GM20431 (cell line): Measurements from ENCODE around the gene MRTFA.

Source experiments
- in situ Hi-C: fragments of 300-500 bp; cut with MseI, MboI; formaldehyde crosslinking; loops from one replicate; pipeline ENCODE4 v1.15.0; 2020; ENCODE audit warnings: low sequenced_read_pairs; ENCODE audit not compliant: unreplicated experiment

Gene MRTFA

DNA sequence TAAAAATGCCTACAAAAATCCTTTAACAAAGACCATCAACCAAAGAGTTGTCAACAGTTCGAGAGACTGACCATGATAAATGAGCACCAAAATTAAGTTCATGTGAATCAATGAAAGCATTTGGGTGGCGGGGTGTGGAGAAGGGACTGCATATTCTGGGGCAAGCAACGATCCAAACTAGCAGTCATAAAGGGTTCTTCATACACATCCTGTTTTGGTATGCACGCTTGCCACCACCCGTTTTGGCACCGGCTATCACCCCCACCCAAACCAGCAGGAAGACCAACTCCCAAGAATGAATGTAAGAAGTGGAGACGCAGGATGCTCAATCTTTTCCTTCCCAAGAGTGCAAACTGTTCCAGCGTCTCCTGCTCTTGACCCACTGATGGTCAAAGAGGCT is 185.3 kb downstream of the MRTFA start:
- in situ Hi-C loops = no loop called here

DNA sequence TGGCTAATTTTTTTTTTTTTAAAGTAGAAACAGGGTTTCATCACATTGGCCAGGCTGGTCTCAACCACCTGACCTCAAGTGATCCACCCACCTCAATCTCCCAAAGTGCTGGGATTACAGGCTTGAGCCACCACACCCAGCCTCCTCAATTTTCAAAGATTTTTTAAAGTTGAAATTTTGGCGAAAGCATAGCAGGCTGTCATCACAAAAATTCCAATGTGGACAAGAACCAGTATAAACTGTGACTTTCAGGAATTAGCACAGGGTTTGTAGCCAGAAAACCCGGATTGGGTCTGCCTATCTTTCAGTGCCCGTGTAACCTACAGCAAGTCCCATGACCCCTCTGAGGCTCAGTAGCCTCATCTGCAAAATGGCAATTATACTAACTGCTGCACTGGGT is 185.9 kb downstream of the MRTFA start:
- in situ Hi-C loops = no loop called here

DNA sequence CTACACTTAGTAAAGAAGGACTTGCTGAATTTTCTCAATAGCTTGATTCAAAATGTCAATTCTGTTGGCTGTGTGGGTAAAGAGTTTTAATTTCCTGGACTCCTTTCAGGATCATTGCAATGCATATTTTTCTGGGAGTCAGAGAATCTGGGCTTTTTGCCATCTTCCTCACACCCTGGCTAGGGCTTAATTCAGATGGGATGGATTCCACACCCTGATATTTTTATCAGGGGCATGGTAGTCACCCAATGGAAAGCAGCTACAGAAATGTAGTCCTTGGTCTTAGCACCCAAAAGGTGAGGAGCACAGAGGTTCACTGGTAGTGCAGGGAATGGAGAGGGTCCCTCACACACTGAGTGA is 186.9 kb downstream of the MRTFA start:
- in situ Hi-C loops = loop anchor here (25.0 kb wide), 1 partner anchor 188 kb away; the partner anchor contains the start of gene MRTFA

DNA sequence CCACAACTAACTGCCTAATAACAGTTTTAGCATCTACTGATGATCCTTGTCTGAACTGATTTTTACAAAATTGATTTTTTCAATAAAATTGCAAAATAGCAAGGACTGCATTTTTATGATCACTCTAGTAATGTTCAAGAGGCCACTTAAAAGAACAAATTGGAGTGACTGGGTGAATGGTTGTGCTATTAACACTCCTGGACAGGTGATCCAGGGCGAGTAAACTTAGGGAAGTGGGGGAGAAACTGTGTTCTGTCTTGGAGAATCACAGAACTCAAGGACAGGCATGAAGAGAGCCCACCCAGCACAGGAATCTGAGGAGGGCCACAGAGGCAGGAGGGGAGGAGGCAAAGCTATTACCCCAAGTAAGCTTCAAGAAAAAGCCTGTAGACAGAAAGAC is 190.3 kb downstream of the MRTFA start:
- in situ Hi-C loops = loop anchor here (25.0 kb wide), 1 partner anchor 191 kb away; the partner anchor contains the start of gene MRTFA

DNA sequence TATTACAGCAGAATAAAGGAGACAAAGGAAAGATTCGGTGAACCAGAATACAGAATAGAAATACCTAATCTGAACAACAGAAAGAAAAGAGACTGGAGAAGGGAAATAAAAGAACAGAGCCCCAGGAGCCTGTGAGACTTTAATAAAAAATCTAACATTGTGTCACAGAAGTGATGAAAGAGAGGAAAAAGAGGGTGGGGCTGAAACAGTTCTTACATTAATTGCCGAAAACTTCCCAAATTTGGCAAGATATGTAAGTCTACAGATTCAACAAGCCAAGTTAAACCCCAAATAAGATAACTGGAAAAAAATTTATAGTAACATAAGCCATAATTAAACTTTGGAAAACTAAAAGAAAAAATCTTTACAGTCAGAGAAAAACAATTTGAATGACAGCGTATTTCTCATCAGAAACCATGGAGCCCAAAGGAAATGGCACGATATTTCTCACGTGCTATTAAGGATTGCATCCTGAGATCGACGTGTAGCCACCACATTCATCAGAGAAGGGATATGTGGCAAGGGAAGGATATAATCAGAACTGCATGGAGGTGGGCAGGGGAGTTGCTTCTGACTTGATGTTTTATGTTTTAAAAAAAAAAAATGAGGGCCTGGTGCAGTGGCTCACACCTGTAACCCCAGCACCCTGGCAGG is 192.2 kb downstream of the MRTFA start:
- in situ Hi-C loops = loop anchor here (25.0 kb wide), 1 partner anchor 193 kb away; the partner anchor contains the start of gene MRTFA

DNA sequence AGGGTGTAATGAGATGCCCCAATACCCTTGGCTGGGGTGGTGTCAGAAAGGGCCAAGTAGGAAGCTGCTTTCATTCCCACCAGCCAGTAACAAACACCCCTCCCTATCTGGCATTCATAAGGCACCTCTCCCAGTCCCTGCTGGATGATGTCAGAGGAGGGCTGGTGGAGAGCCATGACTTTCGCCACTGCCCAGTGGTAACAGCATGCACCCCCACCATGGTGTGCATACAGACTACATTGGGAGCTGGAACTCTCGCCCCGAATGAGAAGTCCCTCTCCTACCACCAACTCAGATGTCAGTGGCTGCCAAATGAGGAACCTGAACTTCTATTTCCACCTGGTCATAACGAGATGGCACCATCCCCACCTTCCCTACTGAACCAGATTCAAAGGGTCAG is 192.8 kb downstream of the MRTFA start:
- in situ Hi-C loops = loop anchor here (25.0 kb wide), 1 partner anchor 194 kb away; the partner anchor contains the start of gene MRTFA

DNA sequence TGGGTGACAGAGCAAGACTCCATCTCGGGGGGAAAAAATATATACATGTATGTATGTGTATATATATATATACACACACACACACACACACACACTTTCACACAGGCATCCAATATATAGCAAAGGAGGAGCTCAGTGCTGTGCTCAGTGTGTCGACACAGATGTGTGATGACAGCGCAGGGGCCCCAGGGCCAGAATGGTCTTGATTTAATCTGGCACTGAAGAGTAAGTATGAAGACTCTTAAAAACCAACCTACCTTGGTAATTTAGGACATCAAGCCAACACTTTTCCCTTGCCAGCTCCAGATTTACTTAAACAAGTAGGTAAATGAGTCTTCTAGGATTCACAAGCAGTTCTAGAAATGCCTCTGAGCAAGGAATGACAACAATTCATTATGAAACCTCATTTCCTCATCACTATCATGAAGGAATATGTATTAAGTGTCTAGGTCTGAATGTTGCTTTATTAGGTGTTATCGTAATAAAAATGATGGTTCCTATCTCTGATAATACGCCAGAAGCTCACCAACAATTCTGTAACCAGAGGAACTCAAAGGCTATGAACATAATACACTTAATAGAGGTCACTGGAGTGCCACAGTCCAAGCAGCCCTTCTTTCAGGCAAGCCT is 194.6 kb downstream of the MRTFA start:
- in situ Hi-C loops = loop anchor here (25.0 kb wide), 1 partner anchor 195 kb away; the partner anchor contains the start of gene MRTFA

DNA sequence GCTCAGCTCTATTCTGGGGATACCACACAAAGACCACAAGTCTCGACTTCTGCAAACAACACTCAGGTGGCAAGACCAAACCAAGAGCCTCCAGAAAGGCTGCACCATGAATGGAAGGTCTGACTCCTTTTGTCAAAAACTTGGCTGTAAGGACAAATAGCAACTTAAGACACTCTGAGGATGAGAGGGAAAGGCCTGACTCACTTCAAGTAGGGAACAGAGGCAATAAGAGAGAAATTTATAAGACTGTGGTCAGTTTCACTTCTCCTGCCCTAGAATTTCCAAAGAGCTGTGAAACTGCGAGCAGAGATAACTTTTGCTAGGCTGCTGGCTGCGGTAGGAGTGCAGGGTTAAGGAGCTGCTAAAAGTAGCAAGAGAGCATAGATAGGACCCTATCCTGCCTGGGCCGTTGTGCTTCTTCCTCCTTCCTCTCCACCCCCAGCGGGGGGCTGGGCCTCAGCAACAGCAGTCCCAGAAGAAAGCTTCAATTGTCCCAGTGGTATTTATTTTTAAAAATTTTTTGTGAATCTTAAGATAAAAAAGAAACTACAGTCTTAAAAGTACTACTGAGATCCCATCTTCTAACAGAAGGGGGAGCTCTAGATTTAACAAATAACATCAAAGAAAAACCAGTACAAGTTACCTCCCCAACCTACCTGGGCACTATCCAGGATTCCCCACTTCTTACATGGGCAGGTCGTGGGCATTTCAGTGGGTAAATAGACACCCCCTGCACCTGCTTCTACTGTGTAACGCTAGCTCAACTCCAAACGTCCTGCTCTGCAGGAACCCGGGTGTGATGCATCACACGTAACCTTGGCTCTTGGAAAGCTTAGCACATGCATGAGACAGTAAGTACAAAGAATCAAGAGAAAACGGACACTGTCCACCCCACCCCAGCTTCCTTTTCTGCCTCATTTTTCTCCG is 199.8 kb downstream of the MRTFA start:
- in situ Hi-C loops = loop anchor here (25.0 kb wide), 1 partner anchor 201 kb away; the partner anchor contains the start of gene MRTFA

DNA sequence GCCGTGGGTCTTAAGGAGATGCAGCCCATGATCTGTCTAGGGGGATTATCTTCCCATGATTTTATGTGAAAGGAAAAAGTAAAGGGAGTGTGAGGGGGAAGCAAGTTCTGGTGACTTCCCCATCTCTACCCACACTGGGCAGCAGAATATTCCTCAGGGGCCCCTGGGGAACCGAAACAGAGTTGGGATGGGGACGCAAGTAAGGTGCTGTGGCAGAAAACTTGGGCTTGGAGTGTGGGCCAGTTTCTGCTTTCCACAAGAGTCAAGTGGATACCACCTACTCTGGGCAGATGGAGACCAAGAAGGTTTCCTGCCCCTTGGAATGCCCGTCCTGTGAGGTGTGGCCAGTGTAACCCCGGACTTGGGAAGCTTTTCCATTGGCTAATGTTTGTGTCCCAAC is 201.8 kb downstream of the MRTFA start:
- in situ Hi-C loops = loop anchor here (25.0 kb wide), 1 partner anchor 203 kb away; the partner anchor contains the start of gene MRTFA

DNA sequence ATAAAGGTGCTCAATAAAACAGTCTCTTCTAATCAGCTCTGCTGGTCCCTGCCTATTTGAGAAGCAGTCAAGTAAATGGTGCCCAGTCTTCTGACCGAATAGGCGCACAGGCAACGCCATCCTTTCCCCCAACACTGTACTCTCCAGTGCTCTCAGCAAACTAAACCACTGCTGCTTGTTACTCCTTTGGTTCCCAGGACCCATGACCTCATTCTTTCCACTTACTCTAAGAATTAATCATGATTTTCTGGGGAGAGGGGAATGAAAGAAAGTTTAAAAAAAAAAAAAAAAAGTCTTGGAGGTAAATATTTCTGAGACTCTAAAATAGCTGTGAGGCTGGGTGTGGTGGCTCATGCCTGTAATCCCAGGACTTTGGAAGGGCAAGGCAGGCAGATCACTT is 202.4 kb downstream of the MRTFA start:
- in situ Hi-C loops = loop anchor here (25.0 kb wide), 1 partner anchor 203 kb away; the partner anchor contains the start of gene MRTFA

DNA sequence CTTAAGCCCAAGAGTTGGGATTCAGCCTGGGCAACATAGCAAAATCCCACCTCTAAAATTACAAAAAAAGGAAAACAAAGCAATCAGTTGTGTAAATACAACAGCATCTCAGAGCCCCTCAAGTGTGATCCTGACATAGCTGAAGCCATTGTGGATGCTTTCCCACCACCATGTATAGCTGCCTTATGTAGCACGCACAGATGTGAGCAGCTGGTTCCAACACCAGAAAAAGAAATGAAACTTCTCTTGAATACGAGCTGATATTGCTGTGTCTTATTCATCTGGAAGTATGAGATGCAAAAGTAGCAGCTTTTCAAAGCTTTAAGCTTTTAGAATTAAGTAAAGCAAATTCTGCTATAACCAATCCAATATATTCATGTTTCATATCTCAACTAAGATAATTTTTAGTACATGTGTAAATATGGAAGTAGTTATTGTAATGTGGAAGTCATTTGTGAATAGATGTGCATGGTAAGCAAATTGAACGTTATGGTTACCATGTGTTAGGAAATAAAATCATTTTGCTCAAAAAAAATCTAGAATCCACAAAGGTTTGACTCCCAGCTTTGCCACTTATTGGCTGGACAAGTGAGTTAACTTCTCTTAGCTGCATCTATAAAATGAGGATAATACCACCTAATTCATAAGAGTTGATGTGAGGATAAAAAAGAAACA is 203.0 kb downstream of the MRTFA start:
- in situ Hi-C loops = loop anchor here (25.0 kb wide), 1 partner anchor 204 kb away; the partner anchor contains the start of gene MRTFA

DNA sequence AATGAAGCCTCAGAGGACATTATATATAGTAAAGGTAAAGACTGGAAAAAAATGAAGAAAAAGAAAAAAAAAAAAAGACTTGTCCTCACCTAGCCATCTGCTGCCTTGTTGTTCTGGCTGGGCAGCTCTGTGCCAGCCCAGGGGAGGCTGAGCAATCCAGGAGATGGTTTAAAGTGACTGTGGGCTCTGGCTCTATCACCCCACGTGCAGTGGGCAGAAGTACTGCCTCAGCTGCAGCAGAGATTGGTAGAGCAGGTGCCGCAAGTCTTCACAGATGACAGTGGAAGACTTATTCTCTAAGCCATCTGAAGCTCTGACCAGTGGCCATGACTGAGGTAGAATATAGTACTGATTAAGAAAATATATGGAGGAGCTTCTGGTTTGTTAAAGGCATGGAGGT is 203.9 kb downstream of the MRTFA start:
- in situ Hi-C loops = loop anchor here (25.0 kb wide), 1 partner anchor 205 kb away; the partner anchor contains the start of gene MRTFA

DNA sequence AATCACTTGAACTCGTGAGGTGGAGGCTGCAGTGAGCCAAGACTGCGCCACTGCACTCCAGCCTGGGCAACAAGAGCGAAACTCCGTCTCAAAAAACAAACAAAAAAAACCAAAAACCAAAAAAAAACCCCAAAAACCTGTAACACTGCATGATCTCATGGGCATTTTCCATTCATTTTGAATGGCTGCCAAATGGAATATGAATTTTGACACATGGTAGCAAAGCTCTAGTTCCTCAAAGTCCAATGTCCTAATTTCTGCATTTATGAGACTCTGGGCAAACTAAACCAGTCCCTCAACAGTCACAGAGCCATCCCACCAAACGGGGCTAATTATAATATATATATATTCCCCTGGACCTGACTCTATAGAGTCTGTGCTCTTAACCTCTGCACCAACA is 204.4 kb downstream of the MRTFA start:
- in situ Hi-C loops = loop anchor here (25.0 kb wide), 1 partner anchor 205 kb away; the partner anchor contains the start of gene MRTFA

DNA sequence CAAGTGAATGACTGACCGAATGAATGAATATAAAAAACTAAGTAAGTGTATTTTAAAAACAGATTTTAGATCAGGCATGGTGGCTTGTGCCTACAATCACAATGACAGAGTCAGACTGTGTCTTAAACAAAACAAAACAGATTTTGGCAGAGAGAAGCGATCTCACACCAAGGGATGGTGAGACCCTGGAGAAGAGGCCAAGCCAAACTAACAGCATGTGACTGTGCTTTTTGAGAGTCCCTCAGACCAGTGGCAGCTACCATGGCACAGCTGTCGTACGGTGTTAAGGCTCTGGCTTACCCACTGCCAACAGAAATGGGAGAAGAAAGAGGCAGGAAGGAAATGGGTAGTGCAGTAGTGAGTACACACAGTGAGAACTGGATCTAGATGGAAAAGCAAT is 205.5 kb downstream of the MRTFA start:
- in situ Hi-C loops = loop anchor here (25.0 kb wide), 1 partner anchor 206 kb away; the partner anchor contains the start of gene MRTFA

DNA sequence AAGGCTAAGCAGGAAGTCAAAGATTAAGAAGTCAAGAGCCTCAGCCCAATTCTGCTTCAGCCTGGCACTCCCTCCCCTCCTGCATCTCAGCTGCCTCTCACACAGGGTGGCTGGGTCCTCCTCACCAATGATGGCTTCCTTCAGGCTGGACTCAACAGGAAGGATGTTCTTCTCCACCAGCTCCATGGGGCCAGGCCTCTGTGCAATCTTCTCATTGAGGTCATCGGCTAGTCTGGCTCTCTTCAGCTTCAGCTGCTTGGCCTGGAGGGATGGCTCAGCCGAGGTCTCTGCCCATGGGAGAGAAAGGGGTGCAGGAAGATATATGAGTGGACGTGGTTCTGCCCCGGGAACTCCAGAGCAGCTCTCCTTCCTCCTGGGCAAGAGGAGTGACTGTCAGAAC is 207.0 kb downstream of the MRTFA start:
- in situ Hi-C loops = loop anchor here (25.0 kb wide), 1 partner anchor 208 kb away; the partner anchor contains the start of gene MRTFA

DNA sequence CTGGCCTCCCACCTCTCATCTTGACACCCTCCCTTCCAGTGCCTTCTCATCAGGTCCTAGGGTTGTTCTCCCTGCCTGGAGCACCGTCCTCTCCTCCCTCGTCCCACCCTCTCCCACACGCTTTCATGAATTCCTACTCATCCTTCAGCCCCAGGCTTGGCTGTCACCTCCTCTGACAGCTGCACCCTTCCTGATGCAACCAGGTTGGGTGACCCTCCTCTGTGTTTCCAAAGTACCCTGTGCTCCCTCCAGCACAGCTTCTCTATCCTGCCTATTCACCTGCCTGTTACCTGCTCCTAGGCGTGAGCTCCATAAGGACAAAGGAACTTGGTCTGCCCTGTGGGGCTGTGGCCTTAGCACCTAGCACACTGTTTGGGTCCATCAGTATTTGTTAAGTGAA is 207.7 kb downstream of the MRTFA start:
- in situ Hi-C loops = loop anchor here (25.0 kb wide), 1 partner anchor 209 kb away; the partner anchor contains the start of gene MRTFA

DNA sequence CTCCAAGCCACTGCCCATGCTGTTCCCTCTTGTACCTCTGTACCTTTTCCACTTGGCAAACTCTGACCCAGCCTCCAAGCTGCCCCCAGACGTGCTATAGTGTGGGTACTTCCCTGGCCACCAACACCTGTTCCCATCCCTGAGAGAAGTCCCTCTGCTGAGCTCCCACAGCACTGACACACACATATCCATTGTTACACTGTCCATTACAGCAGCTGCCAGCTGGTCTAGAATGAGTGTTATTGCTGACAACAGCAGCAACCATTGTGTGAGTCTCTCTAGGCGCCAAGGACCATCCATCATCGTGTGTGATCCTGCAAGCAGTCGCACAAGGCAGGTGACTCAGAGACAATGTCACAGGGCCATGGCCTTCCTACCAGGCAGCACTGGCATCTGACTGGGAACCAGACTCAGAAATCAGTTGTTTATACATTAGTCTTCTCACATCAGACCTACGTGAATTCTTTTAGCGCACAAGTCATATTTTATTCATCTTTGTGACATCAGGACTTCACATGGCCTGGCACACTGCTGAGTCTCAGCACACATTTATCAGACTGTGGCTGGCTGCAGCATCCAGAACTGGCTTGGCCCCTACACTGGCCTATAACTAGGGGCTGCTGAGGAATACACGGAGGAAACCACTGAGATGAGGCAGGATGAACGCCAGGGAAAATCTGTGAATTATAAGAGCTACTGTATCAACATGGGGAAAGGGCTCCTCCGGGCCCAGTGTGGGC is 209.8 kb downstream of the MRTFA start:
- in situ Hi-C loops = loop anchor here (25.0 kb wide), 1 partner anchor 211 kb away; the partner anchor contains the start of gene MRTFA

DNA sequence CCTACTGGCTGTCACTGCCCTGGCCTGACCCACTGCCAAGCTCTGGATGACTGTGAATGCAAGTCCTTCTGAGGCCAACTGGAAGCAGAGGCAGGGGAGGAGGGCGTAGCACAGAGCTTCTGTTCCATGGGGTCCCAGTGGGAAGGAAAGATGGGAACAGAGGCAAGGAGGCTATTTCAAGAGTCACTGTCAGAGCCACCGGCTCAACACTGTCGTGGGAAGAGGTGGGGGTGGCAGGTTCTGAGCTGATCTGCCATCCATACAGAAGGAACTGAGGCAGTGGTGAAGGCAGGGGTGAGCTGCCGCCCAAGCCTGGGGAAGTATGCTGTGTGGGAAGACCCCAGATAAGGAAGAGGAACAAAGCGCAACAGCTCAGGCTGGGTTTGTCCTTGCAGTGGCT is 211.4 kb downstream of the MRTFA start:
- in situ Hi-C loops = loop anchor here (25.0 kb wide), 1 partner anchor 212 kb away; the partner anchor contains the start of gene MRTFA
